Activated T-cell treated with anti-CD3 and anti-CD28 coated beads, Interleukin-2, amount 50 U/mL, for 48 hours (primary cell): Measurements from ENCODE around the gene PHF12.
"Not testable (repeated sequence)": the region's sequence is repeated elsewhere in the genome, so short reads cannot be mapped to it uniquely, and the experiment has no call there.

Source experiments
- DNase-seq, 2 experiments: peaks; one replicate each; pipeline ENCODE4 v3.0.0-alpha.2; 2020

The PHF12 gene

GRCh38 chr17:28951991-28952975 is 965 bp upstream of the PHF12 start:
- peak; percentile 94 for DNase-seq

- DNase-seq = no peak
Measured at GRCh38 chr17:28950752-28951427, 428 bp downstream of the PHF12 start.

GRCh38 chr17:28950017-28950751 is 1.1 kb downstream of the PHF12 start:
- DNase-seq = peak; percentile 71 to 73

DNA sequence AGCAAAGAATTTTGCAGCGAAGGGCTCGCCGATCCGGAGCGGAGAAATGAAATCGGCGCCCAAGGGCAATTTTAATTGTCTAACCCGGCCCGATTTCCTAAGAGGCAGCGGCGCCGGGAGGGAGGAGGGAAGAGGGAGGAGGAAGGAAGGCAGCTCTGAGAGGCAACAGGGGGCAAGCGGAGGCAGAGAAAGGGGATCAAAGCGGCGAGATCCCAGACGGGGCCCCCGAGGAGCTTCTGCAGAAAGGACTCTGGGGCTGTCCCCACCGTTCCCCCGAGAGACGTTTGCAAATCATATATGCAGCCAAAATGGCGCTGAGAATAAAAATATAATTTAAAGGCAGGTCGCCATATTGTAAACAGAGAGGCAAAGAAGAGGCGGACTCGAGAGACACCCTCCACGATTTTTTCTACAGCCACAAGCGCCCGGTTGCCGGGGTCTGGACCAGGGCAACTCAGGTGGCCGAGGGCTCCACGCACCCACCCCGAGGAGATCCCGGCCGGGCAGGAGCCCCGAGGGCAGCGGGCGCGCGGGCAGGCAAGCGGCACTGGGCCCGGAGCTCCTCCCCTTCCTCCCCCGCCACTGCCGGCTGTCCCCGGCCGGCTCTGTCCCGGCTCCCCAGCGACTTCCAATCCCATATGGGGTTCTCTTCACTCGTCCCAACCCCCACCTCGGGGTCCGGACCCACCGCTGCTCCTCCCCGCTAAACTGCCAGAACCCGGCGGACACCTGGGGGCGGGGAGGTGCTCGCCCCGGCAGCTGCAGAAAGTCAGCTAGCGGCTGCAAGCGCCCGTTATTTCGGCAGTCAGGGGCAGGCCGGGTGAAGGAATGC is 1.9 kb downstream of the PHF12 start:
- peak; percentile 81 to 82 for DNase-seq

- DNase-seq = no peak
Measured at GRCh38 chr17:28948873-28949184, 2.5 kb downstream of the PHF12 start.

DNA sequence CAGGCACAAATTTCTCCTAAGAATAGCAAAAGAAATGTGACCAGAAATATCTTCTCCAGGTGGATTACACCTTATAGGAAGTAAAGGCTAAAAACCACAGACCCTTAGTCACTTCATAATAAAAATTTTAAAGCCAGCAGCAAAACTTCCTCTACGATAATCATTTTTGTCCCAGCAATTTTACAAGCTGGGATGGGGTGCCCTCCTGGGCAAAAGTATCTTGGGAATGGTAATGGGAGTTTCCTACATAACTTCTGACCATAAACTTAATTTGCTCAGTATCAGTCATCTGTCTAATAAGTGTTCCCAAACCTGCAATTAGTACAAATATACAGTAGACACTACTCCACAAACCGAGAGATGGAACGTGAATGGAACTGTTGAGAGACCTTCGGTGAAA is 3.0 kb downstream of the PHF12 start:
- no peak for DNase-seq

DNA sequence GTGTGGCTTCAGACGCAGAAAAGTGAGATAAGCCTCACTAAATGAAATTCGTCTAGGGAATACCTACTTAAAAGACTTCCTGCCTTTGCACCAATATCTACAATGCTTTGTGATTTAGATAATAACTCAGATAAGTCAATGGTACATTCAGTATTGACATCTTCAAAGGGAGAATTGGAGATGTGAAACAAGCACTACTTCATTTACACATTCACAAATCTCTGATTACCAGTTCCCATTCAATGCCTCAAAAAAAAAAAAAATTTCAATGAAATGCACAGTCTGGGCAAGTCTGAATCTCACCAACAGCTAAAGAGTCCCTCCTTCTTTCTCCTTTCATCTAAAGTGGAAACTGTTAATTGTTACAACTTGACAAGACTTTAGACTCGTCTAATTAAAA is 3.7 kb downstream of the PHF12 start:
- DNase-seq = no peak

GRCh38 chr17:28946239-28946638 is 5.1 kb downstream of the PHF12 start:
- no peak for DNase-seq

- no peak for DNase-seq
Measured at GRCh38 chr17:28944862-28945741, 6.2 kb downstream of the PHF12 start.

- DNase-seq = no peak
Measured at GRCh38 chr17:28944343-28944742, 7.0 kb downstream of the PHF12 start.

GRCh38 chr17:28942925-28943324 is 8.4 kb downstream of the PHF12 start:
- no peak for DNase-seq

- no peak for DNase-seq
Measured at GRCh38 chr17:28941251-28941650, 10.1 kb downstream of the PHF12 start.

- DNase-seq = no peak
Measured at GRCh38 chr17:28940675-28941074, 10.6 kb downstream of the PHF12 start.

DNA sequence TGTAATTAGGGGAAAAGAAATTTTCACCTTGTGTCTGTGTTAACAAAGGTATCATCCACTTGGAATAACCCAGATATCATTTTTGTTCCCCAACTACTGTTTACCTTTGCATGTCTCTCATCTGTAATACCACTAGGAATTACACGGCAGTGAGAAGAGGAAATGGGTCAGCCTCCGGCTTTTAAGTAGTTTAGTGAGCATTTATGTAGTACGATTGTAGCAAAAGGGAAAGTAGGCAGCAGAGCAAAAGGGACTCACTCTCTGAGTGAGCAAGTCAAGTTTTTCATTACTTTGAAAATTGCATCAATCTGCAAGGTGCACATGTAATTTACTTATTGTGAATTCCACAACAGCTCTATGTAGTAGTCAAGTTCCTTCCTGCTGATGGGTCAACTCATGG is 11.2 kb downstream of the PHF12 start:
- DNase-seq = no peak

- no peak for DNase-seq
Measured at GRCh38 chr17:28938552-28938951, 12.8 kb downstream of the PHF12 start.

GRCh38 chr17:28937044-28937729 is 14.1 kb downstream of the PHF12 start:
- DNase-seq = no peak

- DNase-seq = no peak
Measured at GRCh38 chr17:28935744-28936460, 15.4 kb downstream of the PHF12 start.

DNA sequence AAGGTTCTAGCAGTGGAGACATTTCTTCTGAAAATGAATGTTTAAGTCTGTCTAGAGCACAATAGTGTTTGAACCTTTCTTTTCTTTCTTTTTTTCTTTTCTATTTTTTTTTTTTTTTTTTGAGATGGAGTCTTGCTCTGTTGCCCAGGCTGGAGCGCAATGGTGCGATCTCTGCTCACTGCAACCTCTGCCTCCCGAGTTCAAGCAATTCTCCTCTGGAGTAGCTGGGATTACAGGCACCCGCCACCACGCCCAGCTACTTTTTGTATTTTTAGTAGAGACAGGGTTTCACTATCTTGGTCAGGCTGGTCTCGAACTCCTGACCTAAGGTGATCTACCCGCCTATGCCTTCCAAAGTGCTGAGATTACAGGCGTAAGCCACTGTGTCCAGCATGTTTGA is 16.8 kb downstream of the PHF12 start:
- not testable (repeated sequence) for DNase-seq

- DNase-seq = no peak
Measured at GRCh38 chr17:28929787-28930186, 21.5 kb downstream of the PHF12 start.

DNA sequence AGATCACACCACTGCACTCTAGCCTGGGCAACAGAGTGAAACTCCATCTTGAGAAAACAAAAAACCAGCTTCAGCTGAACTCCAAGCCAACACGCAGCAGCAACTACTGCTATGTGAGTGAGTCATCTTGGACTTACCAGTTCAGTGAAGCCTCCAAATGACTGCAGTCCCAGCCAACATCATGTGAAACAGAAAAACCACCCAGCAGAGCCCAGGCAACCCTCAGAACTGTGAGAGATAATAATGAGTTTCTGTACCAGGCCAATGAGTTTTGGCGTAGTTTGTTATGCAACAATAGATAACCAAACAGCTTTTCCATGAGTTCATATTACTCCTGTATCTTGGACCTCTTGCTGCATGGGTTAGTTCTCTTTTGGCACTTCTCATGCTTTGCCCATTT is 23.3 kb downstream of the PHF12 start:
- peak; percentile 36 to 51 for DNase-seq
